ENCODE results near the gene CDC42EP4.

GRCh38 chr17:73283250-73283649, 28.6 kb downstream of the CDC42EP4 start:
- TF ChIP-seq CTCF (conservative IDR thresholded peaks at IDR 0.05; ENCODE audit: low read length) (no peak), EZH2phosphoT487 (IDR thresholded peaks at IDR 0.05; ENCODE audit: borderline replicate concordance, low read depth, low read length) (no peak)
